Pons (tissue), 1 donor: ENCODE data around the gene MALRD1.

Experiments used
- DNase-seq: peaks from one replicate; pipeline ENCODE4 v3.0.0-alpha.2; 2016; ENCODE audit warnings: low spot score

MALRD1 gene

GRCh38 chr10:19111501-19112267 lies 63.1 kb downstream of the MALRD1 start:
- DNase-seq = no peak

GRCh38 chr10:19117438-19117837 lies 68.8 kb downstream of the MALRD1 start:
- DNase-seq = no peak

- no peak for DNase-seq
Observed at GRCh38 chr10:19119191-19119590, 70.6 kb downstream of the MALRD1 start.

GRCh38 chr10:19120381-19120908 lies 71.8 kb downstream of the MALRD1 start:
- DNase-seq = no peak

GRCh38 chr10:19133992-19134391 lies 85.4 kb downstream of the MALRD1 start:
- no peak for DNase-seq

GRCh38 chr10:19142967-19143366 lies 94.4 kb downstream of the MALRD1 start:
- DNase-seq = no peak

- no peak for DNase-seq
Observed at GRCh38 chr10:19144206-19144605, 95.6 kb downstream of the MALRD1 start.

GRCh38 chr10:19154375-19154774 lies 105.8 kb downstream of the MALRD1 start:
- no peak for DNase-seq

GRCh38 chr10:19158358-19158757 lies 109.8 kb downstream of the MALRD1 start:
- no peak for DNase-seq

- no peak for DNase-seq
Observed at GRCh38 chr10:19158870-19159269, 110.3 kb downstream of the MALRD1 start.

- DNase-seq = no peak
Observed at GRCh38 chr10:19164461-19164860, 115.9 kb downstream of the MALRD1 start.

- DNase-seq = no peak
Observed at GRCh38 chr10:19168584-19168983, 120.0 kb downstream of the MALRD1 start.

- no peak for DNase-seq
Observed at GRCh38 chr10:19169041-19169440, 120.4 kb downstream of the MALRD1 start.

- no peak for DNase-seq
Observed at GRCh38 chr10:19169684-19170083, 121.1 kb downstream of the MALRD1 start.

- no peak for DNase-seq
Observed at GRCh38 chr10:19178675-19179074, 130.1 kb downstream of the MALRD1 start.

- DNase-seq = no peak
Observed at GRCh38 chr10:19184891-19185290, 136.3 kb downstream of the MALRD1 start.

- no peak for DNase-seq
Observed at GRCh38 chr10:19194866-19195265, 146.3 kb downstream of the MALRD1 start.

GRCh38 chr10:19195698-19196097 lies 147.1 kb downstream of the MALRD1 start:
- no peak for DNase-seq

GRCh38 chr10:19200211-19200610 lies 151.6 kb downstream of the MALRD1 start:
- no peak for DNase-seq

- no peak for DNase-seq
Observed at GRCh38 chr10:19204246-19204917, 155.8 kb downstream of the MALRD1 start.

- no peak for DNase-seq
Observed at GRCh38 chr10:19209319-19209718, 160.7 kb downstream of the MALRD1 start.

- DNase-seq = no peak
Observed at GRCh38 chr10:19212590-19212989, 164.0 kb downstream of the MALRD1 start.

- no peak for DNase-seq
Observed at GRCh38 chr10:19221216-19221615, 172.6 kb downstream of the MALRD1 start.
